Endothelial cell of umbilical vein (primary cell): ENCODE measurements around the gene CTBP1.

Experiments used
- TF ChIP-seq, protein P1 (sequence below): IDR thresholded peaks from 2 replicates; pipeline ENCODE4 v1.6.1; 2011; ENCODE audit not compliant: insufficient read depth, insufficient read length
- TF ChIP-seq, protein P2 (sequence below), 2 donors: IDR thresholded peaks; 1 replicate in 1 of 2; 2 replicates in 1 of 2; pipeline ENCODE4 v1.5.1; 2011; ENCODE audit warnings: low read length in 2 of 2, mild to moderate bottlenecking in 2 of 2, moderate library complexity in 2 of 2, control low read depth in 1 of 2, inconsistent platforms in 1 of 2, low read depth in 1 of 2; ENCODE audit not compliant: insufficient read depth in 1 of 2; ENCODE audit errors: extremely low read depth in 1 of 2

DNA sequence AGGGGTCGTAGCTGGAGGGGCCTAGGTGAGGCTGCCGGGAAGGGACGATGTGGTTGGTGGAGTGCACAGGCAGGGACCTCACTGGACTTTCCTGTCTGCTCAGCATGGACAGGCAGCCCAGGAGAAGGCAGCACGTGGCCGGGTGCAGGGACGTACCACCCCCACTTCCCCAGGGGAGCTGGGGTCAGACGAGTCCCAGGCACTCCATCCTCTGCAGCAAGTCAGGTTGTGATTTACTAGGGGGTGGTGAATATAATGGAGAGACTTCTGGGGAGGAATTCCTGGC lies 1.5 kb upstream of the CTBP1 start:
- TF ChIP-seq, protein P1, sequence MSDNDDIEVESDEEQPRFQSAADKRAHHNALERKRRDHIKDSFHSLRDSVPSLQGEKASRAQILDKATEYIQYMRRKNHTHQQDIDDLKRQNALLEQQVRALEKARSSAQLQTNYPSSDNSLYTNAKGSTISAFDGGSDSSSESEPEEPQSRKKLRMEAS = no peak
- TF ChIP-seq, protein P2, sequence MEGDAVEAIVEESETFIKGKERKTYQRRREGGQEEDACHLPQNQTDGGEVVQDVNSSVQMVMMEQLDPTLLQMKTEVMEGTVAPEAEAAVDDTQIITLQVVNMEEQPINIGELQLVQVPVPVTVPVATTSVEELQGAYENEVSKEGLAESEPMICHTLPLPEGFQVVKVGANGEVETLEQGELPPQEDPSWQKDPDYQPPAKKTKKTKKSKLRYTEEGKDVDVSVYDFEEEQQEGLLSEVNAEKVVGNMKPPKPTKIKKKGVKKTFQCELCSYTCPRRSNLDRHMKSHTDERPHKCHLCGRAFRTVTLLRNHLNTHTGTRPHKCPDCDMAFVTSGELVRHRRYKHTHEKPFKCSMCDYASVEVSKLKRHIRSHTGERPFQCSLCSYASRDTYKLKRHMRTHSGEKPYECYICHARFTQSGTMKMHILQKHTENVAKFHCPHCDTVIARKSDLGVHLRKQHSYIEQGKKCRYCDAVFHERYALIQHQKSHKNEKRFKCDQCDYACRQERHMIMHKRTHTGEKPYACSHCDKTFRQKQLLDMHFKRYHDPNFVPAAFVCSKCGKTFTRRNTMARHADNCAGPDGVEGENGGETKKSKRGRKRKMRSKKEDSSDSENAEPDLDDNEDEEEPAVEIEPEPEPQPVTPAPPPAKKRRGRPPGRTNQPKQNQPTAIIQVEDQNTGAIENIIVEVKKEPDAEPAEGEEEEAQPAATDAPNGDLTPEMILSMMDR (IDR thresholded peaks at IDR 0.05; ENCODE audit: extremely low read depth in 1 of 2, insufficient read depth in 1 of 2, low read depth in 1 of 2, low read length in 2 of 2) = no peak
